IMR-90 (cell line): ENCODE results near the gene MAPK1. TPM values are rescaled to one million over a fixed set of nuclear protein-coding genes. Genes with fewer than 3 reads are reported as not detected.

Experiments
- ATAC-seq: fragments of 200-7000 bp; cut with Tn5 transposase; 2 replicates; pipeline ENCODE4 v1.9.1; 2020; ENCODE audit warnings: low read depth, mild to moderate bottlenecking, moderate library complexity
- BruUV-seq: library from RNA; stranded (reverse); fragments of 400-500 nt; replicated peaks from 2 replicates; lab custom pipeline; 2021; lab: Mats Ljungman, UMichigan
- CTCF ChIA-PET: fragments of 300-600 bp; formaldehyde crosslinking; extraction: SDS; loops from one replicate; lab custom pipeline; 2021; ENCODE audit warnings: antibody characterized with exemption; lab: Yijun Ruan, JAX
- POLR2A ChIA-PET: fragments of 300-600 bp; sonication (Branson Sonifier 250); formaldehyde crosslinking; loops from one replicate; lab custom pipeline; 2022; ENCODE audit warnings: antibody characterized with exemption; ENCODE audit not compliant: unreplicated experiment; lab: Charles Lee
- DNase-seq: peaks from one replicate; pipeline ENCODE4 v3.0.0; 2013
- H2AFZ ChIP-seq: replicated peaks from 2 replicates; pipeline ENCODE3; 2013; ENCODE audit warnings: low read length, mild to moderate bottlenecking; ENCODE audit not compliant: poor library complexity
- H2AK5ac ChIP-seq: 2 replicates; pipeline ENCODE4 v1.6.1; 2013; ENCODE audit warnings: low read depth, low read length, inconsistent platforms
- H2AK9ac ChIP-seq: replicated peaks from 2 replicates; pipeline ENCODE3; 2013; ENCODE audit warnings: mild to moderate bottlenecking, low read depth, low read length, moderate library complexity; ENCODE audit not compliant: poor library complexity
- H2BK120ac ChIP-seq: 2 replicates; pipeline ENCODE4 v1.6.1; 2013; ENCODE audit warnings: low read depth, low read length, inconsistent platforms
- H2BK15ac ChIP-seq: 3 replicates; pipeline ENCODE4 v1.6.1; 2013; ENCODE audit warnings: low read depth, low read length, inconsistent platforms
- H2BK20ac ChIP-seq: 2 replicates; pipeline ENCODE4 v1.6.1; 2013; ENCODE audit warnings: low read depth, mild to moderate bottlenecking, inconsistent platforms, low read length, moderate library complexity
- H2BK5ac ChIP-seq: 2 replicates; pipeline ENCODE4 v1.6.1; 2013; ENCODE audit warnings: mild to moderate bottlenecking, low read depth, low read length, inconsistent platforms; ENCODE audit not compliant: poor library complexity, severe bottlenecking
- H3K14ac ChIP-seq: replicated peaks from 2 replicates; pipeline ENCODE4 v1.6.1; 2013; ENCODE audit warnings: low read depth, low read length, inconsistent platforms
- H3K18ac ChIP-seq: 2 replicates; pipeline ENCODE4 v1.6.1; 2013; ENCODE audit warnings: low read depth, low read length, control low read depth
- H3K23ac ChIP-seq: 2 replicates; pipeline ENCODE4 v1.6.1; 2013; ENCODE audit warnings: low read depth, low read length, inconsistent platforms
- H3K27ac ChIP-seq: 2 replicates; pipeline ENCODE4 v1.5.1; 2013; ENCODE audit warnings: mild to moderate bottlenecking, control low read depth, low read length; ENCODE audit not compliant: insufficient read depth
- H3K27me3 ChIP-seq: 2 replicates; pipeline ENCODE4 v1.6.1; 2013; ENCODE audit warnings: low read length; ENCODE audit not compliant: control insufficient read depth, insufficient read depth
- H3K36me3 ChIP-seq: 2 replicates; pipeline ENCODE4 v1.6.1; 2013; ENCODE audit warnings: low read length, mixed read lengths; ENCODE audit not compliant: control insufficient read depth, insufficient read depth
- H3K4ac ChIP-seq: 2 replicates; pipeline ENCODE4 v1.6.1; 2013; ENCODE audit warnings: low read depth, low read length, inconsistent platforms
- H3K4me1 ChIP-seq: 2 replicates; pipeline ENCODE4 v1.6.1; 2013; ENCODE audit warnings: low read length, mixed read lengths; ENCODE audit not compliant: control insufficient read depth, insufficient read depth
- H3K4me2 ChIP-seq: 2 replicates; pipeline ENCODE4 v1.6.1; 2013; ENCODE audit warnings: low read depth, mild to moderate bottlenecking, control low read depth, low read length, moderate library complexity
- H3K4me3 ChIP-seq: 2 replicates; pipeline ENCODE4 v1.5.1; 2013; ENCODE audit warnings: low read depth, mild to moderate bottlenecking, control low read depth, low read length, moderate library complexity; ENCODE audit not compliant: insufficient read depth
- H3K56ac ChIP-seq: 2 replicates; pipeline ENCODE4 v1.6.1; 2013; ENCODE audit warnings: low read length, inconsistent platforms; ENCODE audit not compliant: insufficient read depth; ENCODE audit errors: extremely low read depth
- H3K79me1 ChIP-seq, 2 experiments: 2 replicates each; pipeline ENCODE4 v1.6.1; 2013; ENCODE audit warnings: low read length in 2 of 2, inconsistent platforms in 1 of 2, low read depth in 1 of 2
- H3K9ac ChIP-seq: 2 replicates; pipeline ENCODE4 v1.6.1; 2013; ENCODE audit warnings: low read depth, low read length, control low read depth
- H3K9me1 ChIP-seq: 2 replicates; pipeline ENCODE4 v1.6.1; 2013; ENCODE audit warnings: low read length, inconsistent platforms; ENCODE audit not compliant: insufficient read depth
- H3K9me3 ChIP-seq: 2 replicates; pipeline ENCODE4 v1.6.1; 2013; ENCODE audit warnings: low read length; ENCODE audit not compliant: control insufficient read depth, insufficient read depth
- H4K20me1 ChIP-seq: 2 replicates; pipeline ENCODE4 v1.6.1; 2013; ENCODE audit warnings: low read length, inconsistent platforms; ENCODE audit not compliant: insufficient read depth
- H4K5ac ChIP-seq: 2 replicates; pipeline ENCODE4 v1.6.1; 2013; ENCODE audit warnings: mild to moderate bottlenecking, low read depth, low read length, control low read depth
- H4K8ac ChIP-seq, 2 experiments: 2 replicates each; pipeline ENCODE4 v1.6.1; 2013; ENCODE audit warnings: low read depth in 2 of 2, low read length in 2 of 2, control low read depth in 1 of 2, inconsistent platforms in 1 of 2
- H4K91ac ChIP-seq: 2 replicates; pipeline ENCODE4 v1.6.1; 2013; ENCODE audit warnings: low read depth, low read length, inconsistent platforms; ENCODE audit not compliant: insufficient read depth
- BHLHE40 ChIP-seq: fragments of 150-350 bp; IDR thresholded peaks from 2 replicates; pipeline ENCODE4 v1.6.1; 2016; ENCODE audit warnings: mild to moderate bottlenecking, low read depth, low read length
- CEBPB ChIP-seq: IDR thresholded peaks from 2 replicates; pipeline ENCODE4 v1.6.1; 2012; ENCODE audit warnings: low read depth, low read length, improper control_type of control experiment
- CTCF ChIP-seq: conservative IDR thresholded peaks from 2 replicates; pipeline ENCODE4 v1.5.1; 2012; ENCODE audit warnings: mild to moderate bottlenecking, low read depth, low read length, improper control_type of control experiment
- ELK1 ChIP-seq: fragments of 150-350 bp; IDR thresholded peaks from 2 replicates; pipeline ENCODE4 v1.6.1; 2016; ENCODE audit warnings: low read depth, mild to moderate bottlenecking, low read length, moderate library complexity, borderline replicate concordance
- FOS ChIP-seq: fragments of 150-350 bp; IDR thresholded peaks from 2 replicates; pipeline ENCODE4 v1.6.1; 2016; ENCODE audit warnings: low read depth, low read length
- MAFK ChIP-seq: IDR thresholded peaks from 2 replicates; pipeline ENCODE4 v1.6.1; 2012; ENCODE audit warnings: low read depth, low read length, improper control_type of control experiment
- MAZ ChIP-seq: IDR thresholded peaks from 2 replicates; pipeline ENCODE4 v1.6.1; 2012; ENCODE audit warnings: low read depth, mild to moderate bottlenecking, low read length, improper control_type of control experiment, moderate library complexity, borderline replicate concordance
- MXI1 ChIP-seq: IDR thresholded peaks from 2 replicates; pipeline ENCODE4 v1.6.1; 2012; ENCODE audit warnings: low read depth, mild to moderate bottlenecking, low read length, moderate library complexity, borderline replicate concordance
- NFE2L2 ChIP-seq: fragments of 150-350 bp; IDR thresholded peaks from 2 replicates; pipeline ENCODE4 v1.6.1; 2016; ENCODE audit warnings: low read depth, mild to moderate bottlenecking, low read length
- POLR2A ChIP-seq: IDR thresholded peaks from 2 replicates; pipeline ENCODE4 v1.6.1; 2012; ENCODE audit warnings: mild to moderate bottlenecking, low read depth, low read length
- RAD21 ChIP-seq: IDR thresholded peaks from 2 replicates; pipeline ENCODE4 v1.6.1; 2012; ENCODE audit warnings: low read length, improper control_type of control experiment
- RCOR1 ChIP-seq: IDR thresholded peaks from 2 replicates; pipeline ENCODE4 v1.6.1; 2012; ENCODE audit warnings: mild to moderate bottlenecking, low read length, improper control_type of control experiment; ENCODE audit not compliant: insufficient replicate concordance
- RFX5 ChIP-seq: IDR thresholded peaks from 2 replicates; pipeline ENCODE4 v1.8.0; 2012; ENCODE audit warnings: low read depth, mild to moderate bottlenecking, low read length, moderate library complexity
- SMC3 ChIP-seq: fragments of 150-350 bp; IDR thresholded peaks from 2 replicates; pipeline ENCODE4 v1.6.1; 2016; ENCODE audit warnings: low read depth, mild to moderate bottlenecking, antibody characterized with exemption, low read length, moderate library complexity
- USF2 ChIP-seq: fragments of 150-350 bp; IDR thresholded peaks from 2 replicates; pipeline ENCODE4 v1.6.1; 2017; ENCODE audit warnings: mild to moderate bottlenecking, antibody characterized with exemption, low read length, low read depth
- WGBS, 2 experiments: methylation state at CpG; one replicate each; pipeline versions ENCODE4 v1.1.5 to v1.1.7; 2013; ENCODE audit warnings: missing lambda C conversion rate in 2 of 2; ENCODE audit not compliant: insufficient read length in 1 of 2; ENCODE audit errors: extremely low coverage in 2 of 2; 5-methylcytosine and 5-hydroxymethylcytosine counted together
- dilution Hi-C: fragments of 300-500 bp; cut with HindIII; formaldehyde crosslinking; loops from one replicate; pipeline ENCODE4 v1.14.3; 2018; ENCODE audit warnings: low sequenced_read_pairs; ENCODE audit not compliant: unreplicated experiment
- in situ Hi-C: fragments of 300-500 bp; cut with MboI; formaldehyde crosslinking; loops from 3 replicates; pipeline ENCODE4 v1.14.3; 2019; ENCODE audit warnings: low sequenced_read_pairs, inconsistent platforms, mixed read lengths
- intact Hi-C: fragments of 100-400 bp; cut with micrococcal nuclease; formaldehyde crosslinking; loops from 2 replicates; pipeline ENCODE4 v1.10.0; 2022
- polyA plus RNA-seq, 3 experiments: library from polyadenylated mRNA; depleted of rRNA; stranded (reverse); fragments of >200 nt; gene quantifications; 2 replicates each; pipeline ENCODE4 v1.2.3, GENCODE V29; 2012; ENCODE audit warnings: low replicate concordance in 1 of 3
- total RNA-seq: library from RNA; depleted of rRNA; stranded (reverse); fragments of >200 nt; gene quantifications from 2 replicates; pipeline ENCODE4 v1.2.3, GENCODE V29; 2012

MAPK1 gene
- total and polyA plus RNA-seq, 2 of the 4 experiments (the other 2 are of a cell fraction) = 41.0 to 51.3 TPM

GRCh38 chr22:21764038-21764804, 103.2 kb downstream of the MAPK1 start:
- peaks cover 15 to 48% of the 10 kb centered on the region in 2 experiments for H3K79me1 ChIP-seq
- in situ Hi-C loops = no loop called here
- H3K9me3 ChIP-seq = no peaks in the 10 kb centered on the region
- H3K56ac ChIP-seq = no peak overlapping the region
- ATAC-seq = no peak
- H4K91ac ChIP-seq = no peak overlapping the region
- H3K36me3 ChIP-seq = peaks cover 52% of the 10 kb centered on the region
- no peak overlapping the region for H3K27ac ChIP-seq
- dilution Hi-C loops = no loop called here
- ChIA-PET POLR2A (interaction anchor here (0.6 kb wide), 1 partner anchor 9 kb away, joined by 6 read pairs; no protein-coding TSS in a partner anchor), CTCF (interaction anchor here (0.6 kb wide), 2 partner anchors 55 to 71 kb away, joined by 3 to 8 read pairs; no protein-coding TSS in a partner anchor)
- H3K9me1 ChIP-seq = peaks cover 35% of the 10 kb centered on the region
- no peak overlapping the region for H3K4ac ChIP-seq
- H3K27me3 ChIP-seq = no peaks in the 10 kb centered on the region
- no peak overlapping the region for H2AK5ac ChIP-seq
- H4K8ac ChIP-seq = no peak overlapping the region
- H3K9ac ChIP-seq = no peak overlapping the region
- no peak overlapping the region for H3K23ac ChIP-seq
- H4K5ac ChIP-seq = no peak overlapping the region
- DNase-seq = no peak
- no peak overlapping the region for H3K4me3 ChIP-seq
- no TSS peak for BruUV-seq
- H2BK15ac ChIP-seq = no peak overlapping the region
- H4K20me1 ChIP-seq = peaks cover 19% of the 10 kb centered on the region; the same call in 1 of the 2 replicates
- H2BK20ac ChIP-seq = no peak overlapping the region
- 100% methylated on average over 1 of the region's 9 CpGs; no CpG with 5 or more reads in 1 of the 2 experiments for WGBS, 2 experiments
- H3K14ac ChIP-seq = no peak overlapping the region
- H3K4me2 ChIP-seq = no peak overlapping the region
- intact Hi-C loops = loop anchor here (5.0 kb wide), 1 partner anchor 103 kb away; the partner anchor contains the start of gene MAPK1
- H2BK120ac ChIP-seq = no peak overlapping the region
- no peak overlapping the region for H2BK5ac ChIP-seq
- no peak overlapping the region for H2AK9ac ChIP-seq
- H3K18ac ChIP-seq = no peak overlapping the region
- H3K4me1 ChIP-seq = peaks cover 18% of the 10 kb centered on the region
- no peak overlapping the region for H2AFZ ChIP-seq
- TF ChIP-seq MXI1 (no peak), SMC3 (no peak), ELK1 (no peak), POLR2A (no peak), RFX5 (no peak), MAZ (no peak), FOS (no peak), CTCF (no peak), MAFK (no peak), USF2 (no peak), CEBPB (no peak), BHLHE40 (no peak), RAD21 (no peak), RCOR1 (no peak), NFE2L2 (no peak)
